ENCODE data around the gene ZDHHC7. TPM values are rescaled to one million over a fixed set of nuclear protein-coding genes. Genes with fewer than 3 reads are reported as not detected.

Gene ZDHHC7
- total RNA-seq, 1 experiment from 2014 or later: 39.1 TPM

- no peak for DNase-seq
- Histone ChIP-seq H3K56ac (ENCODE audit: insufficient read length, low read depth, low read length) (no peak overlapping the region), H3K9ac (ENCODE audit: extremely low read depth, insufficient read length, low read length) (no peak overlapping the region), H2BK12ac (ENCODE audit: insufficient read length, low read depth, low read length) (no peak overlapping the region), H2AFZ (ENCODE audit: low read length) (no peak overlapping the region), H3K79me1 (ENCODE audit: insufficient read depth, low read depth, low read length, poor library complexity, severe bottlenecking) (no peaks in the 10 kb centered on the region), H3K23me2 (ENCODE audit: insufficient read length, low read depth, low read length, poor library complexity, severe bottlenecking) (no peaks in the 10 kb centered on the region), H4K8ac (replicated peaks; ENCODE audit: insufficient read length, low read depth, low read length) (no peak overlapping the region), H3K4me1 (ENCODE audit: insufficient read depth, low read length) (no peaks in the 10 kb centered on the region), H4K20me1 (ENCODE audit: control insufficient read depth, insufficient read depth, insufficient read length) (no peaks in the 10 kb centered on the region), H2BK120ac (ENCODE audit: low read depth, low read length, poor library complexity, severe bottlenecking) (no peak overlapping the region), H3K27ac (ENCODE audit: insufficient read length, low read depth, low read length) (no peak overlapping the region), H3K23ac (ENCODE audit: insufficient read length, low read depth, low read length) (no peak overlapping the region), H3K4ac (ENCODE audit: low read depth, low read length) (no peak overlapping the region), H2BK5ac (ENCODE audit: insufficient read length, low read length) (no peak overlapping the region), H2BK15ac (ENCODE audit: low read depth, low read length) (no peak overlapping the region), H3K27me3 (ENCODE audit: insufficient read depth, low read length) (no peaks in the 10 kb centered on the region), H3K4me2 (ENCODE audit: insufficient read depth, insufficient read length, low read length) (no peak overlapping the region), H2AK5ac (ENCODE audit: insufficient read length, low read length) (no peak overlapping the region), H3K9me3 (ENCODE audit: control insufficient read depth, low read depth, low read length) (no peaks in the 10 kb centered on the region), H3K79me2 (ENCODE audit: insufficient read depth, low read length) (no peaks in the 10 kb centered on the region), H3K14ac (ENCODE audit: insufficient read depth, low read length) (no peak overlapping the region), H4K5ac (ENCODE audit: insufficient read length, low read depth, low read length) (no peak overlapping the region), H2BK20ac (ENCODE audit: low read depth, low read length, poor library complexity, severe bottlenecking) (no peak overlapping the region), H4K91ac (ENCODE audit: insufficient read length, low read depth, low read length) (no peak overlapping the region), H3K18ac (ENCODE audit: insufficient read length, low read depth, low read length) (no peak overlapping the region), H3T11ph (ENCODE audit: low read length) (no peak overlapping the region)
- no peak overlapping the region; a peak in 1 of 7 replicates for H3K27ac Mint-ChIP-seq
- peaks cover 0 to 5% (median 0%) of the 10 kb centered on the region in 3 experiments; a peak in 2 of 7 replicates for H3K36me3 Mint-ChIP-seq (ENCODE audit: insufficient read depth in 1 of 3, low read depth in 3 of 3)
- no peak for TF ChIP-seq CTCF (conservative IDR thresholded peaks at IDR 0.05)
- peaks cover 3 to 6% of the 10 kb centered on the region in 2 experiments; a peak in 1 of 4 replicates for H3K4me1 Mint-ChIP-seq
- WGBS (ENCODE audit: extremely low coverage, insufficient read length, low lambda C conversion rate): no CpG with 5 or more reads among the region's 4 CpGs
- H3K27me3 Mint-ChIP-seq (ENCODE audit: low read depth): peaks cover 2% of the 10 kb centered on the region; the same call in 1 of the 2 replicates
- H3K4me3 Mint-ChIP-seq: no peak overlapping the region
- H3K9me3 Mint-ChIP-seq: peaks cover 4 to 7% of the 10 kb centered on the region in 2 experiments; a peak in 3 of 5 replicates
Observed at GRCh38 chr16:84931107-84931494, 80.2 kb downstream of the ZDHHC7 start.

Measured in H9 (cell line).